Neural cell (in vitro differentiated cells): ENCODE results near the gene RARRES1. TPM values are rescaled to one million over a fixed set of nuclear protein-coding genes. Genes with fewer than 3 reads are reported as not detected.

Source experiments
- H2AFZ ChIP-seq: fragments of 200-600, 300-800 bp; sonication (generic), shearing (Covaris generic); 2 replicates; pipeline ENCODE4 v1.6.0; 2014; ENCODE audit warnings: low read depth, mild to moderate bottlenecking, antibody characterized with exemption, low read length, moderate library complexity
- H3F3A ChIP-seq: fragments of 200-600 bp; shearing (Covaris generic); 2 replicates; pipeline ENCODE4 v1.6.1; 2016; ENCODE audit warnings: mild to moderate bottlenecking, moderate library complexity, mixed read lengths, antibody characterized with exemption, low read length; ENCODE audit not compliant: insufficient read depth, poor library complexity, severe bottlenecking
- H3K27ac ChIP-seq: fragments of 200-600, 300-800 bp; sonication (generic), shearing (Covaris generic); 2 replicates; pipeline ENCODE4 v1.5.1; 2014; ENCODE audit warnings: mild to moderate bottlenecking, low read length, moderate library complexity
- H3K27me3 ChIP-seq: fragments of 300-800, 200-600 bp; sonication (generic), shearing (Covaris generic); 2 replicates; pipeline ENCODE4 v1.6.0; 2014; ENCODE audit warnings: mild to moderate bottlenecking, low read depth, low read length, moderate library complexity; ENCODE audit not compliant: insufficient read depth
- H3K36me3 ChIP-seq: fragments of 300-800, 200-600 bp; sonication (generic), shearing (Covaris generic); 2 replicates; pipeline ENCODE4 v1.5.1; 2014; ENCODE audit warnings: mild to moderate bottlenecking, antibody characterized with exemption, low read length, moderate library complexity; ENCODE audit not compliant: insufficient read depth
- H3K4me2 ChIP-seq: fragments of 300-800, 200-600 bp; sonication (generic), shearing (Covaris generic); 2 replicates; pipeline ENCODE4 v1.6.0; 2014; ENCODE audit warnings: mild to moderate bottlenecking, low read length
- H3K4me3 ChIP-seq: fragments of 300-800, 200-600 bp; sonication (generic), shearing (Covaris generic); 2 replicates; pipeline ENCODE4 v1.5.1; 2014; ENCODE audit warnings: mild to moderate bottlenecking, low read length, moderate library complexity
- H3K79me2 ChIP-seq: fragments of 200-600 bp; shearing (Covaris generic); replicated peaks from 2 replicates; pipeline ENCODE4 v1.6.0; 2014; ENCODE audit warnings: mild to moderate bottlenecking, low read length, moderate library complexity; ENCODE audit not compliant: insufficient read depth
- H3K9ac ChIP-seq: fragments of 300-800, 200-600 bp; sonication (generic), shearing (Covaris generic); 2 replicates; pipeline ENCODE4 v1.6.1; 2016; ENCODE audit warnings: mild to moderate bottlenecking, low read length, mixed read lengths
- H3K9me2 ChIP-seq: fragments of 200-600 bp; shearing (Covaris generic); 2 replicates; pipeline ENCODE4 v1.6.1; 2016; ENCODE audit warnings: mild to moderate bottlenecking, low read length, mixed read lengths; ENCODE audit not compliant: insufficient read depth
- H3K9me3 ChIP-seq: fragments of 200-600, 300-800 bp; sonication (generic), shearing (Covaris generic); 2 replicates; pipeline ENCODE4 v1.6.1; 2016; ENCODE audit warnings: mild to moderate bottlenecking, mixed run types, low read length, moderate library complexity, mixed read lengths
- H4K20me1 ChIP-seq: fragments of 200-600 bp; shearing (Covaris generic); 2 replicates; pipeline ENCODE4 v1.6.1; 2016; ENCODE audit warnings: mild to moderate bottlenecking, mixed run types; ENCODE audit not compliant: insufficient read depth
- EP300 ChIP-seq: fragments of 450-650 bp; conservative IDR thresholded peaks from 2 replicates; pipeline ENCODE4 v1.6.1; 2014; ENCODE audit warnings: antibody characterized with exemption, mild to moderate bottlenecking, moderate library complexity; ENCODE audit not compliant: poor library complexity, severe bottlenecking
- EZH2 ChIP-seq: fragments of 200-600, 300-800 bp; shearing (Covaris generic), sonication (generic); IDR thresholded peaks from 2 replicates; pipeline ENCODE4 v1.6.1; 2014; ENCODE audit warnings: antibody characterized with exemption, low read length, borderline replicate concordance, mild to moderate bottlenecking; ENCODE audit not compliant: insufficient read depth, poor library complexity, severe bottlenecking
- MXI1 ChIP-seq: fragments of 450-650 bp; conservative IDR thresholded peaks from 2 replicates; pipeline ENCODE4 v1.6.1; 2014; ENCODE audit warnings: antibody characterized with exemption, mild to moderate bottlenecking; ENCODE audit not compliant: poor library complexity, severe bottlenecking
- POLR2AphosphoS5 ChIP-seq: IDR thresholded peaks from 2 replicates; pipeline ENCODE4 v1.6.1; 2012
- RAD21 ChIP-seq: fragments of 450-650 bp; conservative IDR thresholded peaks from 2 replicates; pipeline ENCODE4 v1.6.1; 2014; ENCODE audit warnings: antibody characterized with exemption, mild to moderate bottlenecking, moderate library complexity
- SMC3 ChIP-seq: fragments of 450-650 bp; conservative IDR thresholded peaks from 2 replicates; pipeline ENCODE4 v1.6.1; 2014; ENCODE audit warnings: antibody characterized with exemption, mild to moderate bottlenecking, moderate library complexity; ENCODE audit not compliant: poor library complexity
- TAF1 ChIP-seq: IDR thresholded peaks from 2 replicates; pipeline ENCODE4 v1.6.1; 2012; ENCODE audit warnings: low read depth
- polyA plus RNA-seq: library from polyadenylated mRNA; depleted of rRNA; stranded (reverse); fragments of >200 nt; gene quantifications from 2 replicates; pipeline ENCODE4 v1.2.3, GENCODE V29; 2014
- TF ChIP-seq, protein P1 (sequence below): fragments of 450-650 bp; IDR thresholded peaks from 2 replicates; pipeline ENCODE4 v1.5.1; 2014; ENCODE audit warnings: antibody characterized with exemption, mild to moderate bottlenecking, moderate library complexity; ENCODE audit not compliant: poor library complexity, severe bottlenecking
- TF ChIP-seq, protein P2 (sequence below): IDR thresholded peaks from 2 replicates; pipeline ENCODE4 v1.6.1; 2012; ENCODE audit warnings: borderline replicate concordance

RARRES1 gene
- polyA plus RNA-seq, 1 donor from 2014 or later, result not detected

DNA sequence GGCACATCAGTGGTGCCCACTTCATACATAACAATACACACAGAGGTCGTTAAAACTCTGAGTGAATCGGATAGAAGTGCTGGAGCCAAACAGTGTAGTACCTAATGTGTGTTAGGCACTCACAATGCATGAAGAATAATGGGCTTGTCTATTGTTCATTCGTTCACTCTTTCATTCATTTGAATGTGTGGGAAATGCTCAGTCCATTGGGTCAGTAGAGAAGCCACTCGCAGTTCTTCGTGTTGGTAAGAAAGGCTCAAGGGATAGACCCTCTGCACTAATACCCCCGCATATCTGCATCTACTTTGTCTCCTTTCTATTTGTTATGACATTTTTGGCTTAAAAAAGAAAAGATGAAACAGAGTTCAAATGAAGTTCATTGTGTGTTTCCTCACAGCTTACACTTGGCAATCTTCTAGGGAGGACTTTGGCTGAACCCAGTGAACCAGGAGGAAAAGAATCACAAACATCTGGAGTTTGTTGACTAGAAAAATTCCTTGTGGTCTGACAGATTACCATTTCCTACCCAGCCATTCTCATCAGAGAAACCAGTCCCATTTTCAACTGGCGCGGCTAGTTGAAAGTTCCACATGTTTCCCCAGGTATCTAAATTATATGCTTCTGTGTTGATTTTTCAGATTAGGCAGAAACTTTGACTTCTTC, 36.8 kb upstream of the RARRES1 start:
- H3K27me3 ChIP-seq, result no peaks in the 10 kb centered on the region
- H3K9ac ChIP-seq, result no peak overlapping the region
- H4K20me1 ChIP-seq, result no peaks in the 10 kb centered on the region
- H3K4me2 ChIP-seq, result no peak overlapping the region
- H3K36me3 ChIP-seq, result no peaks in the 10 kb centered on the region
- H3K4me3 ChIP-seq, result no peak overlapping the region
- H2AFZ ChIP-seq, result no peak overlapping the region
- no peaks in the 10 kb centered on the region for H3K9me3 ChIP-seq
- no peaks in the 10 kb centered on the region for H3K79me2 ChIP-seq
- H3K27ac ChIP-seq, result no peak overlapping the region
- TF ChIP-seq RAD21, result no peak
- TF ChIP-seq SMC3, result no peak
- TF ChIP-seq TAF1, result no peak
- TF ChIP-seq, protein P1, sequence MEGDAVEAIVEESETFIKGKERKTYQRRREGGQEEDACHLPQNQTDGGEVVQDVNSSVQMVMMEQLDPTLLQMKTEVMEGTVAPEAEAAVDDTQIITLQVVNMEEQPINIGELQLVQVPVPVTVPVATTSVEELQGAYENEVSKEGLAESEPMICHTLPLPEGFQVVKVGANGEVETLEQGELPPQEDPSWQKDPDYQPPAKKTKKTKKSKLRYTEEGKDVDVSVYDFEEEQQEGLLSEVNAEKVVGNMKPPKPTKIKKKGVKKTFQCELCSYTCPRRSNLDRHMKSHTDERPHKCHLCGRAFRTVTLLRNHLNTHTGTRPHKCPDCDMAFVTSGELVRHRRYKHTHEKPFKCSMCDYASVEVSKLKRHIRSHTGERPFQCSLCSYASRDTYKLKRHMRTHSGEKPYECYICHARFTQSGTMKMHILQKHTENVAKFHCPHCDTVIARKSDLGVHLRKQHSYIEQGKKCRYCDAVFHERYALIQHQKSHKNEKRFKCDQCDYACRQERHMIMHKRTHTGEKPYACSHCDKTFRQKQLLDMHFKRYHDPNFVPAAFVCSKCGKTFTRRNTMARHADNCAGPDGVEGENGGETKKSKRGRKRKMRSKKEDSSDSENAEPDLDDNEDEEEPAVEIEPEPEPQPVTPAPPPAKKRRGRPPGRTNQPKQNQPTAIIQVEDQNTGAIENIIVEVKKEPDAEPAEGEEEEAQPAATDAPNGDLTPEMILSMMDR, result no peak
- no peak for TF ChIP-seq MXI1
- TF ChIP-seq POLR2AphosphoS5, result no peak
- no peak for TF ChIP-seq EP300
- no peak for TF ChIP-seq EZH2
- TF ChIP-seq, protein P2, sequence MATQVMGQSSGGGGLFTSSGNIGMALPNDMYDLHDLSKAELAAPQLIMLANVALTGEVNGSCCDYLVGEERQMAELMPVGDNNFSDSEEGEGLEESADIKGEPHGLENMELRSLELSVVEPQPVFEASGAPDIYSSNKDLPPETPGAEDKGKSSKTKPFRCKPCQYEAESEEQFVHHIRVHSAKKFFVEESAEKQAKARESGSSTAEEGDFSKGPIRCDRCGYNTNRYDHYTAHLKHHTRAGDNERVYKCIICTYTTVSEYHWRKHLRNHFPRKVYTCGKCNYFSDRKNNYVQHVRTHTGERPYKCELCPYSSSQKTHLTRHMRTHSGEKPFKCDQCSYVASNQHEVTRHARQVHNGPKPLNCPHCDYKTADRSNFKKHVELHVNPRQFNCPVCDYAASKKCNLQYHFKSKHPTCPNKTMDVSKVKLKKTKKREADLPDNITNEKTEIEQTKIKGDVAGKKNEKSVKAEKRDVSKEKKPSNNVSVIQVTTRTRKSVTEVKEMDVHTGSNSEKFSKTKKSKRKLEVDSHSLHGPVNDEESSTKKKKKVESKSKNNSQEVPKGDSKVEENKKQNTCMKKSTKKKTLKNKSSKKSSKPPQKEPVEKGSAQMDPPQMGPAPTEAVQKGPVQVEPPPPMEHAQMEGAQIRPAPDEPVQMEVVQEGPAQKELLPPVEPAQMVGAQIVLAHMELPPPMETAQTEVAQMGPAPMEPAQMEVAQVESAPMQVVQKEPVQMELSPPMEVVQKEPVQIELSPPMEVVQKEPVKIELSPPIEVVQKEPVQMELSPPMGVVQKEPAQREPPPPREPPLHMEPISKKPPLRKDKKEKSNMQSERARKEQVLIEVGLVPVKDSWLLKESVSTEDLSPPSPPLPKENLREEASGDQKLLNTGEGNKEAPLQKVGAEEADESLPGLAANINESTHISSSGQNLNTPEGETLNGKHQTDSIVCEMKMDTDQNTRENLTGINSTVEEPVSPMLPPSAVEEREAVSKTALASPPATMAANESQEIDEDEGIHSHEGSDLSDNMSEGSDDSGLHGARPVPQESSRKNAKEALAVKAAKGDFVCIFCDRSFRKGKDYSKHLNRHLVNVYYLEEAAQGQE, result no peak
- H3K9me2 ChIP-seq, result no peaks in the 10 kb centered on the region
- no peaks in the 10 kb centered on the region for H3F3A ChIP-seq

DNA sequence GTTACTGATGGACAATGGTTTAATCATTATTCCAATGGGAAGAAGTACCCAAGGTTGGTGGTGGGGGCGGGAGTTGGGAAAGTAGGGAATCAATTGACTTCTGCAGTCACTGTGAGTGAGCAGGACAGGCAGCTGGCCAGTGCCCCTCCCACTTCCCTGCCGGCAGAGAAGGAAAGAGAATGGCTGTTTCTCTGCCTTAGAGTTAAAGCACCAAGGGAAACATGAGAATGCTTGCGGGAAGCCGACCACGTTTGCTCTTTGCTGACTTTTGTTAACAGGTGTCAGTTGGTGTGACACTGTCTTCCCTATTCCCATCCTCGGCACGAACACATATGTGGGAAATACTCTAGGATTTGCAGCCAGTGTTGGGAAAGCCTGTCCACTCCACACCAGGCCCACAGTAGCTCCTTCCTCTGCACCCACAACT, 36.1 kb upstream of the RARRES1 start:
- Histone ChIP-seq H3F3A (no peaks in the 10 kb centered on the region), H3K27ac (no peak overlapping the region), H4K20me1 (no peaks in the 10 kb centered on the region), H3K79me2 (no peaks in the 10 kb centered on the region), H3K9me2 (no peaks in the 10 kb centered on the region), H3K36me3 (no peaks in the 10 kb centered on the region), H2AFZ (no peak overlapping the region), H3K27me3 (no peaks in the 10 kb centered on the region), H3K4me3 (no peak overlapping the region), H3K9me3 (no peaks in the 10 kb centered on the region), H3K4me2 (no peak overlapping the region), H3K9ac (no peak overlapping the region)
- TF ChIP-seq POLR2AphosphoS5 (no peak), RAD21 (no peak)
- TF ChIP-seq, protein P1, result no peak
